ENCODE results near the gene LRRC3.

The LRRC3 gene

GRCh38 chr21:44458971-44459711, 3.8 kb downstream of the LRRC3 start:
- H2AFZ ChIP-seq (ENCODE audit: low read length), result no peak overlapping the region
- no peaks in the 10 kb centered on the region for H4K20me1 ChIP-seq (ENCODE audit: insufficient read depth, low read length)
- H3F3A ChIP-seq (ENCODE audit: insufficient read depth, low read length), result no peaks in the 10 kb centered on the region
- TF ChIP-seq CTCF (IDR thresholded peaks at IDR 0.05; ENCODE audit: low read length), result no peak
- TF ChIP-seq EZH2 (IDR thresholded peaks at IDR 0.05; ENCODE audit: borderline replicate concordance, low read length), result no peak
- no peak overlapping the region for H3K27ac ChIP-seq (ENCODE audit: low read depth, low read length, poor library complexity, severe bottlenecking)
- no peaks in the 10 kb centered on the region for H3K79me2 ChIP-seq (ENCODE audit: insufficient read depth, low read length)
- no peaks in the 10 kb centered on the region for H3K27me3 ChIP-seq (ENCODE audit: insufficient read depth, low read length)
- H3K4me1 ChIP-seq (ENCODE audit: insufficient read depth, low read length, severe bottlenecking), result no peaks in the 10 kb centered on the region
- no peak overlapping the region for H3K4me3 ChIP-seq (ENCODE audit: low read depth, low read length, poor library complexity, severe bottlenecking)
- H3K36me3 ChIP-seq (ENCODE audit: insufficient read depth, low read length), result no peaks in the 10 kb centered on the region
- no peaks in the 10 kb centered on the region for H3K9me2 ChIP-seq (ENCODE audit: low read depth, low read length)
- H3K4me2 ChIP-seq (ENCODE audit: low read length), result no peak overlapping the region
- no peak overlapping the region for H3K9ac ChIP-seq (ENCODE audit: low read length)
- peaks cover 4% of the 10 kb centered on the region; the same call in 1 of the 2 replicates for H3K9me3 ChIP-seq (ENCODE audit: low read length)

GRCh38 chr21:44459712-44460440, 4.6 kb downstream of the LRRC3 start:
- Histone ChIP-seq H3F3A (ENCODE audit: insufficient read depth, low read length) (no peaks in the 10 kb centered on the region), H3K9me2 (ENCODE audit: low read depth, low read length) (no peaks in the 10 kb centered on the region), H2AFZ (ENCODE audit: low read length) (no peak overlapping the region), H3K4me2 (ENCODE audit: low read length) (no peak overlapping the region), H3K27ac (ENCODE audit: low read depth, low read length, poor library complexity, severe bottlenecking) (no peak overlapping the region), H3K79me2 (ENCODE audit: insufficient read depth, low read length) (no peaks in the 10 kb centered on the region), H4K20me1 (ENCODE audit: insufficient read depth, low read length) (no peaks in the 10 kb centered on the region), H3K4me1 (ENCODE audit: insufficient read depth, low read length, severe bottlenecking) (no peaks in the 10 kb centered on the region), H3K9me3 (ENCODE audit: low read length) (no peaks in the 10 kb centered on the region), H3K36me3 (ENCODE audit: insufficient read depth, low read length) (no peaks in the 10 kb centered on the region), H3K9ac (ENCODE audit: low read length) (no peak overlapping the region), H3K27me3 (ENCODE audit: insufficient read depth, low read length) (no peaks in the 10 kb centered on the region), H3K4me3 (ENCODE audit: low read depth, low read length, poor library complexity, severe bottlenecking) (no peak overlapping the region)
- TF ChIP-seq CTCF (IDR thresholded peaks at IDR 0.05; ENCODE audit: low read length) (no peak), EZH2 (IDR thresholded peaks at IDR 0.05; ENCODE audit: borderline replicate concordance, low read length) (no peak)

- no peaks in the 10 kb centered on the region for H3K9me3 ChIP-seq (ENCODE audit: low read length)
- H3F3A ChIP-seq (ENCODE audit: insufficient read depth, low read length), result no peaks in the 10 kb centered on the region
- H3K27ac ChIP-seq (ENCODE audit: low read depth, low read length, poor library complexity, severe bottlenecking), result no peak overlapping the region
- no peaks in the 10 kb centered on the region for H3K79me2 ChIP-seq (ENCODE audit: insufficient read depth, low read length)
- H3K27me3 ChIP-seq (ENCODE audit: insufficient read depth, low read length), result no peaks in the 10 kb centered on the region
- H3K4me3 ChIP-seq (ENCODE audit: low read depth, low read length, poor library complexity, severe bottlenecking), result no peak overlapping the region
- no peak overlapping the region for H3K4me2 ChIP-seq (ENCODE audit: low read length)
- no peaks in the 10 kb centered on the region for H3K9me2 ChIP-seq (ENCODE audit: low read depth, low read length)
- H4K20me1 ChIP-seq (ENCODE audit: insufficient read depth, low read length), result no peaks in the 10 kb centered on the region
- no peak overlapping the region for H3K9ac ChIP-seq (ENCODE audit: low read length)
- H2AFZ ChIP-seq (ENCODE audit: low read length), result no peak overlapping the region
- H3K4me1 ChIP-seq (ENCODE audit: insufficient read depth, low read length, severe bottlenecking), result no peaks in the 10 kb centered on the region
- no peak for TF ChIP-seq CTCF (IDR thresholded peaks at IDR 0.05; ENCODE audit: low read length)
- TF ChIP-seq EZH2 (IDR thresholded peaks at IDR 0.05; ENCODE audit: borderline replicate concordance, low read length), result no peak
- H3K36me3 ChIP-seq (ENCODE audit: insufficient read depth, low read length), result no peaks in the 10 kb centered on the region
Observed at GRCh38 chr21:44460441-44460755, 5.1 kb downstream of the LRRC3 start.
